HK-2 (cell line): ENCODE measurements around the gene RANBP17.
"Not testable (repeated sequence)": the region's sequence is repeated elsewhere in the genome, so short reads cannot be mapped to it uniquely, and the experiment has no call there.

ENCODE experiments used
- DNase-seq: peaks from one replicate; pipeline ENCODE4 v3.0.0-alpha.2; 2018; ENCODE audit not compliant: unreplicated experiment

The RANBP17 gene

DNA sequence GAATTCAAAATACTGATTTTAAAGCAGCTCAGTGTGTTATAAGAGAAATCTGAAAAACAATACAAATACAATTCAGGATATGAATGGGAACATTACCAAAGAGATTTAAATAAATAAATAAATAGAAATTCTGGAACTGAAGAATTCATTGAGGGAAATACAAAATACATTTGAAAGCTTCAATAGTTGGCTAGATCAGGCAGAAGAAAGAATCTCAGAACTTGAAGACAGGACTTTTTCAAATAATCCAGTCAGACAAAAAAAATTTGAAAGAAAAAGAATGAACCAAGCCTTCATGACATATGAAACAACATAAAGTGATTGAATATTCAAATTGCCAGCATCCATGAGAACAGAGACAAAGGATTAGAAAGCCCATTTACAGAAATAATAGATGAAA, 387.6 kb downstream of the RANBP17 start:
- no peak for DNase-seq

DNA sequence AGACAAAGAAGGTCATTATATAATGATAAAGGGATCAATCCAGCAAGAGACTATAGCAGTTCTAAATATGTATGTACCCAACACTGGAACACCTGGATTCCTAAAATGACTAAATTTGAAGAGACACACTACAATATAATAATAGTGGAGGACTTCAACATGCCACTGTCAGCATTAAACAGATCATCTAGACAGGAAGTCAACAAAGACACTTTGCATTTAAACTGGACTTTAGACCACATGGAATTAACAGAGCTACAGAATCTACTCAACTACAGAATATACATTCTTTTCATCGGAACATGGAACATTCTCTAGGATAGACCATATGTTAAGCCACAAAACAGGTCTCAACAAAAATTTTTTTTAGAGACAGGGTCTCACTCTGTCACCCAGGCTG, 388.9 kb downstream of the RANBP17 start:
- no peak for DNase-seq

DNA sequence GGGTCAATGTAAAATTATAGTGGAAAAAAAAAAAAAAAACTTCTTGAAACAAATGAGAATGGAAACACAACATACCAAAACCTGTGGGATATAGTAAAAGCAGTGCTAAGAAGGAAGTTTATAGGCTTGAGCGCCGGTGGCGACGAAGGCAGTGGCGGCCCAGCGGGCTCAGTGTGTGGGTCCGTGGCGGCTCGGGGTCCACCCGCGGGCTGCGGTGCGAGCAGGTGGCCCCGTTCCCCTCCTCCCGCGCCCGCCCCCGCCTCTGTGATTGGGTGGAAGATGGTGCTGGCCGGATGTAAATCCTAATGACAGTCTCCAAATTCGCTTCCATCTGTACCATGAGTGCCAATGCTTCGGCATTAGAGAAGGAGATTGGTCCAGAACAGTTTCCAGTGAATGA, 389.7 kb downstream of the RANBP17 start:
- no peak for DNase-seq

DNA sequence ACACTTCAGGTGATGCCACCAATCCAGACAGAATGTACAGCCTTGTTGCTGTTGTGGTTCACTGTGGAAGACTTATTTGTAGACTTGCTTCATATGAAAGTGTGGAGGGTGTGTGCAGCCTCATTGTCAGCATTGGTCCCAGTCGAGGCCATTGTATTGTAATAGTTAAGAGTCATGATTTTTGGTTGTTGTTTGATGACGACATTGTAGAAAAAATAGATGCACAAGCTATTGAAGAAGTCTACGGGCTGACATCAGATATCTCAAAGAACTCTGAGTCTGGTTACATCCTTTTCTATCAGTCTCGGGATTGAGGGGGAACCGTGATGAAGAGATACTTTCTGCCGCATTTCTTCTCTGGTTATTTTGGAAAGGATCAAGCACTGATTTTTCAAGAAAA, 390.9 kb downstream of the RANBP17 start:
- DNase-seq = no peak

DNA sequence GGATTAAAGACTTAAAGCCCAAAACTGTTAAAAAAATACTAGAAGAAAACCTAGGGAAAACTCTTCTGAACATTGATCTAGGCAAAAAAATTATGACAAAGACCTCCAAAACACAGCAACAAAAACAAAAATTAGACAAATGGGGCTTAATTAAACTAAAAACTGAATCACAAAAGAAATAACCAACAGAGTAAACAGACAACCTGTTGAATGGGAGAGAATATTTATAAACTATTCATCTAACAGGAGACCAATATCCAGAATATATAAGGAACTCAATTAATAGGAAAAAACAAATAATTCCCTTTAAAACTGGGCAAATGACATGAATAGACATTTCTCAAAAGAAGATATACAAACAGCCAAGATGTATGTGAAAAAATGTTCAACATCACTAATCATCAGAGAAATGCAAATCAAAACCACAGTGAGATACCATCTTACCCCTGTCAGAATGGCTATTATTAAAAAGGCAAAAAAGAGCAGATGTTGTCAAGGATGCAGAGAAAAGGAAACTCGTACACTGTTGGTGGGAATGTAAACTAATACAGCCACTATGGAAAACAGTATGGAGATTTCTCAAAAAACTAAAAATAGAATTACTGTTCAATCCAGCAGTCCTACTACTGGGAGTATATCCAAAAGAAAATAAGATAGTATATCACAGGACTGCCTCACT, 397.1 kb downstream of the RANBP17 start:
- no peak for DNase-seq

DNA sequence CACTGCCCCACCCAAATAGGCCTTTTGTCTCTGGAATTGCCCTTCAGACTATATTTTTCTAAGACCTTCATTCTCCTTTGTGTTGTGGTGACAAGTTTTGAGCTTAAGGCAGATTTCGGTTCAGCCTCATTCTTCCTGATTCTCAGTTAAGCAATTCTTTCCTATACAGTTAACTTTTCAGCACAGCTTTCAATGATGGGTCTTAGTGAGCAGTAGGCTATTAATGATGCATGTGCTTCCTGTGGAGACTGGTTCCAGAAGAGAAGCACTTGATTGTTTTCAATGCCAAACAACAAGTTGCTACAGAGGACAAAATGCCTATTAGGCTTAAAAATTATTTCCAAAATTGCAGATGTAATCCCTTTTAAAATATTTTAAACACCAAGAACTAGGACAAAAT, 399.5 kb downstream of the RANBP17 start:
- DNase-seq = no peak

DNA sequence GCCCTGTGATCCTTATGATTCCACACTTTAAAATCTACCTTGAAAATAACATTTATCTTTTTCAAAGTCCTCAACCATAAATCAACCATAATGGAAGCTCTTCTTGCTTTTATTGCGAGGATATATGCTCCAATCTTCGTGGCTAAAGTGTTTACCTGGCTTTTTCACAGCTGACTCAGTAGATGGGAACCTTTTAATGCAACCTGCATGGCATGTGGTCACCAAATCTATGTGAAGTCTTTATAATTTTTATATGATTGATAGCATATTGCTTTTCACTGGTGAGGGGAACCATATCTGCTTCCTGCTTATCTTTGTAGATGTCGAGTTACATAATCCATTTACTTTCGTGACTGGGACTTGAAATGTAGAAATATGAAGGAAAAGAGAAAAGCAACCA, 400.1 kb downstream of the RANBP17 start:
- no peak for DNase-seq

DNA sequence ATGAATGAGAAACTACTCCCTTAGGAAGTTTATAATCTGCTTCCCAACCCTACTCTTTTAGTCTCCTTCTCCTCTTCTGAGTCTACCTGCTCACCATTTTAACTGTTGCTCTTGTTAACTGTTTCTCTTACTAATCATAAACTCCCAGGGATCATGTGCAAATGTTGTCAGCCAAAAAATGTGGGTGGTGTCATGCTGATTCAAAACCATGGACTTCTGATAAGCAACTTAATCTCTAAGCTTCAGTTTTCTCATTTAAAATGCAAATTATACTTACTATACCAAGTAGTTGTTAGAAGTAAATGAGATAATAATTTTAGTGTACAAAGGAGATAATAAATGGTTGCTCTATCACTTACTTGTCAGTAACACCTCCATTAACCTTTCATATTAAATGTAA, 401.4 kb downstream of the RANBP17 start:
- DNase-seq = no peak

DNA sequence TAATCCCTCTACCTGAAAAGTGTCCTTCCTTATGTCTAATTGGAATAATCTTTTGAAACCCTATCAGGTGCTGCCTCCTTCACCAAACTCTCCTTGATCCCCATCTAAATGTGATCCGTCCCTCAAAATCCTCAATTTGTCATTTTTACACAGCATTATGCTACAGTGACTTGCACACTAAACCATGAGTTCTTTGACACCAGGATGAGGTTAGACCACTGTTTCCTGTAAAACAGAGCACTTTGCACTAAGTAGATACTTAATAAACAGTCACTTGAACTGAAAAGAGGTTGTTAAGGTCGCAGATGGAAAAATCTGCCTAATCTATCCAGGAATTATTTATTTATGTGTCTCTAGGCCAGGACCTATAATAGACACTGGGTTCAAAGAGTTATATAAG, 403.0 kb downstream of the RANBP17 start:
- DNase-seq = no peak

DNA sequence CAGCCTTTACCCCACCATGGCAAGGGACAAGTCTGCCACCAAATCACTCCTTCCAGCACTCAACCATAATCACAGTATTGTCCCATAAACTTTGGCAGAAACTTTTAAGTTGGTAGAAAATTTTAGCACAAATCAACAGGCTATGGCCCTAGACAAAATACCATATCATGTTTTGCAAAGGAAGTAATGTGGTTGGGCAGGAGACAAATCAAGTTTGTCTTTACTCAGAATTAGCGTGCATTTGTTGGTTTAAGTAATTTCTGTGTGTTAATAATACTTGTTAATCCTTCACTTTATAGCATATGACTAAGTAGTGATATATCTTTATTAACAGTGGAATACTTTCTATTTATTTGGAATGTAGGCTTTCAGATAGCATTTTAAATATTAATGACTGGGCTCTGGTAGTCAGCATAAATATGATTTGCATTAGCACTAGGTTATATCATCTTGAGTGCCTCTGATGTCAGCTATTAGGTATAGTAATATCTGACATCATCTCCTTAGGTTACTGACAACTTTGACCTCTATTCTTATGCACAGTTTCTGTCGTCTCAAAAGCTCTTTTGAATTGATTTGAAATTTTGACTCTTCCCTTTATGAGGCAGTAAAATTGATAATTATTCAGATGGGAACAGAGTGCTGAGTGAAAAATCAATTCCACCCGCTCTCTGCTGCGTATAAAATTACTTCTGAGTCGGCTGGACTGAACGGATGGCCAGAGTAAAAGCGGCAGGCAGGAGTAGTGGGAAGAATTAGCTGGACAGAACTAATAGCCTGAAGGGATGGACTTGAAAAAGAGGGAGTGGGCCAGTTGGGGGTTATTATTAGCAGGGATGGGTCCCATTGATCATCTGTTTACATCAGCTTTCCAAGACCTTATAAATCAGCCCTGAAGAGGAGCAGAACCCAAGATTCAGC, 407.1 kb downstream of the RANBP17 start:
- DNase-seq = no peak

DNA sequence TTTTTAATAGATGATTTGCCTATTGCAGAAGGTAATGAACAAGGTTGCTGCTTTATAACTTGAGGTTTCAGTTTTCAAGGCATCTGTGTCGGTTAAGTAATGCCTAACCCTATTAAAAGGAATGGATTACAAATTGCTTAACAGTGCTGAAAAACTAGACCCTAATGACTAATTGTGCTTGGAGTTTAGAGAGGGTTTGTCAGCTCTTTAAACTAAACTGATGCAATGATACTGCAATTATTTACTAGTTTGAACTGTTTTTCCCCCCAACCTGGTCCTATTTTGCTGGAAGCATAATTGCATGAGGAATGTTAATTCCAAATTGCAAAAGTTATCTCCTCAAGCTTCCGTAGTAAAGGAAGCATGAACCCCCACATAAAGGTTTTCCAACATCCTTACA, 407.9 kb downstream of the RANBP17 start:
- no peak for DNase-seq

DNA sequence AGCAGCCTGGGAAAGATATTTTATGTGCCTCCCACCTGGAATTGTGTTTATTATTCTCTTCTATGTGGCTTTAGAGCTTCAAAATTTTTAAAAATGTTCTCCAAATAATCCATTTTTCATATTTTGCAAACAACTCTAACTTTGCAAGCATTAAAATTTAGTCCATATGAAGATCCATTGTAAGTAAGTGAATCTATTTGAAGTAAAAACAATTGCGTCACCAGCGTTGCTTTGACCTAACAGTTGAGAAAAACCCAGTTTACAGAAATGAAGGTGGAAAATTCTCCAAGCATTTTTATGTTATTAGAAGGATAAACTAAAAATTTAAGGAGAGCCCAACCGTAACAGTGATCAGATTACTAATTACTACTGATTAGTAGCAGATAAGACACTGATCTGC, 408.3 kb downstream of the RANBP17 start:
- DNase-seq = no peak

DNA sequence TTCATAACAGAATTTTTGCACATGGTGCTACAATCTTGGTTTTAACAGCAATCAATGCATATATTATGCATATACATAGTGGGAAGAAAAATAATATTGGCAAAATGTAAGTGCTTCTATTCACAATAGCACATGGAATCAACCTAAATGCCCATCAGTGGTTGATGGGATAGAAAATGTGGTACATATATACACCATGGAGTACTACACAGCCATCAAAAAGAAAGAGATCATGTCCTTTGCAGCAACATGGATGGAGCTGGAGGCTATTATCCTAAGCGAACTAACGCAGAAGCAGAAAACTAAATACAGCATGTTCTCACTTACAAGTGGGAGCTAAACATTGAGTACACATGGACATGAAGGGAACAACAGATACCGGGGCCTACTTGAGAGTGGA, 410.0 kb downstream of the RANBP17 start:
- no peak for DNase-seq

DNA sequence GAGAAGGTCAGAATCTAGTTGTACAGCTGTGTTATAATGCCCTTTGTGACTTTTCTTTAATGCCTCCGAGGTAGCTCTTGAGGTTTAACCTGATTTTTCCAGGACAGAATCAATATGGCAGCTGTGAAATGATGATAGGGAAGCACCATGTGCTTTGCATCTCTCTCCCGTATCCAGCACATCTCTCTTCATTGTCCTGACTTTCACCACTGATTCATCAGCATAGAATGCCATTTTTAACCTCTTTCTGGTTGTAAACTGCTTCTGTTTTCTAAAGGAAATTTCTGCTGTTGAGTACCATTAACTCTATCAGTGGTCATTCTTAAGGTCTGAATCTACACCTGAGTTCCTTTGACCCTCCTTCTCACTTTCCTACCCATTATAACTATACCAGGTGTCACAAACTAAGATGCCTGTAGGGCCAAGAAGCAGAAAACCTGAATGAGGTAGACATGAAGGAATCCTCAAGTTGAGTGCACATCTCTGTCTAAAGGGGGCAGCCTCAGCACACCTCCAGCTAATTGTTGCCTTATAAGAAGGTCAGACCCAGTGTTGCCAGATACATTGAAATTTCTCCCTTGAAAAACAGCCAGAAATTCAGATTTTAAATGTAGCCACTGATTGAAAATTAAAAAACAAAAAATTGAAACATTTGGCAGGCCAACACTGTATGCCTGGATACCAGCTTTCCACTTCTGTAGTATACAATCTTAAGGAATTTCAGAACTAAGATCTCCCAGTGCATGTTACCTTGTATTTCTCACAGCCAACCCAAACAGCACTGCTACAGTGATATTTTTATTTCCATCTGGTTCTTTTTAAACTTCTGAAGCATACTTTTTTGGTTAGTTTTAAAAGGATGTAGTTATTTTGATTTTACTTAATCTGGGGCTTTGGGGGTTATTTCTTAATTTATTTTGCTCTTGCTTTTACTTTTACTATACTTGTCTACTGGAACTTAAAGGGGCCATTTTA, 411.5 kb downstream of the RANBP17 start:
- DNase-seq = no peak

DNA sequence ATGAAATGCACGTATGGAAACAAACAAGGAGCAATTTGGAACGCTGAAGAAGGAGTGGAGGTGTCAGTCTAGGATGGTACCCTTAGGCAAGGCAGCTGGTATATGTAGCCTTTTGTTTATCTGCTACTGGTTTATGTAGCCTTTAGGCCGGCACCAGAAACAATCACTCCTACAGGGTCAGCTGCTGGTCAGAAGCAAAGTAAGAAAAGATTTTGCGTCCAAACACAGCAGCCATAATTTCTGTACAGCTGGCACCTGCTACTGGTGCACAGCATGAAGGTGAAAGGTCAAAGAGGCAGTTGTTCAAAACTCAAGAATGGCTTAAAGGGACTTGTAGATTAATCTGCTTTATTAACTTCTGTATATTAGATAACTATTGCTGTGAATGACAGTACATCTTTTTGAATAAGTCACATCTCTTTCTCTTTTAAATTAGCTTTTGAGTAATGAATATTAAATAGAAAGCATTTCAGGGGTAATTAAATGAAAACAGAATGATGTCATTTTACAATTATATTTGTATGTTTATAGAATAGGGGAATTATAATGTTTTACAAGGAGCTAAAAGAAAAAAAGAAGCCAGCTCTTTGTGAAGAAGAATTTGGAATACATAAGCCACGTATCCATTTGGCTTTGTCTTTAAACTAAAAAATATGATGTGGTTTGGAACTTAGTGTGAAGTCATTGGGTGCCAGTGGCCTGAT, 414.2 kb downstream of the RANBP17 start:
- no peak for DNase-seq

DNA sequence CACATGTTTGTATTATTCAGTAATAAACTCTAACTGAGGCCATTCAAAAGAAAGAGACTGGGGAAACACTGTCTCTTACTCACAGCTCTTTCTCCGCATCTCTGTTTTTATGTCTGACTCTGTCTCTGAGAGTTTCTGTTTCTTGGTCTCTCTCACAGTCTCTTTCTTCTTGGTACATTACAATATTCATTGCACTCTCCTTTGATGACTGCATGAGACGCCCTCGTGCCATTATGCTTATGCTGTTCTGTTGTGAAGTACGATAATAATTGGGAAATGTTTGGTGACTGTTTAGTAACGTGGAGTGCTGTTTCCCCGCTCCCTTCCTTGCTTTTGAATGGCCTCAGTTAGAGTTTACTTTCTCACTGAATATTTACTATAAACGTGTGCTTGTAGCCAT, 421.9 kb downstream of the RANBP17 start:
- DNase-seq = no peak

DNA sequence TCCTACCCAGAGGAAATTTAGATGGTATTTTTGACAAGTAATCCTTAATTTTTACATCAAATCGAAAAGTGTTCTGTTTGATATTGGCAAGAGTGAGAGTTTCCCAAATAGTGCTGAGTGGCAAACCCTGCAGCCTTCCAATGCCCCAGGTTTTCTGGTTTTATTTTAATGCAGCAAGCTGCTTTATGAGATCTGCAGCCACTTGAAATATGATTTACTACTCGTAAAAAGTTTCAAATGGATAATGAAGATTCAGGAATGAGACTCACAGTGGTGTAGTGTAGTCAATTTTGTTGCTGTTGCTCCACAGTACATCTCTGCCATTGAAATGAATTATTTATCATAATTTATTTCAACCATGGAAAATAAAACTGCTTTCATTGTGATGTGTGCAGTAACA, 423.6 kb downstream of the RANBP17 start:
- DNase-seq = no peak

DNA sequence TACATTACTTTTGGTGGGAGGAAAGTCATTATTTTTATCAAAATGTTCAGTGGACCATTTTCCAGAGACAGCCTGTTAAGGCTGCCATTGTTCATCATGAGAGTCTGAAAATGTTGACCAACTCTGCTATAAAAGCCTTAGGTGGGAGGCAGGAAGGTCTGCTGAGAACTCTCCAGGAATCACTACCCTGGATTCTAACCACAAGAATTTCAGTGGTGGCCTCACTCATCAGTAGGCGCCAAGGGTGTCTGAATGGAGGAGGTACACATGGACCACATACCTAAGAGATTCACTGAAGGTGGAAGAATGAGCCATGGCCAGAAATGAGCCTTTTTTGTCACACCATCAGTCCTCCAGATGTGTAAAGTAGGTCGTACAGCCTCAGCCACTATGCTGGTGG, 426.2 kb downstream of the RANBP17 start:
- DNase-seq = no peak

DNA sequence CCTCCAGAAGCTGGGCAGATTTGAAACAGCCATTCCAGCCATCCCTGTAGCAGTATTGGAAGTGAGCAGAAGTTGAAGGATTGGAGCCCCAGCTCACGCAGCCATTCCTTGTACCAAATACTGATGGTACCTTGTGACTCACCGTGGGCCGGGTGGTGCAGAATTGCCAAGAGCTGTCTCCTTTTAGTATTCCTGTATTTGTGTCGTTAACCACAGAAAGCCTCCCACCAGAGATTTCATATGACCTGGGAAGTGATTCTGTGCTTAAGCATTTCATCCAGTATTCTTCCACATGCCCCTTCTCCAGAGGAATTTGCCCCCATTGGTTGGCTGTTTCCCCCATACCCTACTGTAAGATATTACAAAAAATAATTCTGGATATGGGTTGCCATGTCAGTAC, 429.6 kb downstream of the RANBP17 start:
- DNase-seq = no peak

DNA sequence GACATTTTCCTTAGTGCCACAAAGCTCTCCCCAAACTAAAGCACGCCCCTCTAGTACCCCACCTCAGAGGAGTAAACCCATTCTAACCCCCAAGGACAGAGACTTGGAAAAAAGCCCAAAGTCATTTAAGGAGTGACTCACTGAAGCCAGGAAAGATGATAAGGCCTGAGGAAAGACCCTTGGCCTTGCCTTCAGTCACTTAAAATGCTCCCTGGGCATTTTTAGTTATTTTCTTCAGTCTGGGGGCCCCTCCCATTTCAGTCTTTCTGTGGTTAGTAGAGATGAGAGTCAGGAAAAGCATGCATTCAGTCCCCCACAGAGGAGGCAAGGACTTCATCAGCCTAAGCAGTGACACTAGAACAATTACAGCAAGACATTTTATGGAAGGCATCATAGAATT, 433.5 kb downstream of the RANBP17 start:
- DNase-seq = no peak

DNA sequence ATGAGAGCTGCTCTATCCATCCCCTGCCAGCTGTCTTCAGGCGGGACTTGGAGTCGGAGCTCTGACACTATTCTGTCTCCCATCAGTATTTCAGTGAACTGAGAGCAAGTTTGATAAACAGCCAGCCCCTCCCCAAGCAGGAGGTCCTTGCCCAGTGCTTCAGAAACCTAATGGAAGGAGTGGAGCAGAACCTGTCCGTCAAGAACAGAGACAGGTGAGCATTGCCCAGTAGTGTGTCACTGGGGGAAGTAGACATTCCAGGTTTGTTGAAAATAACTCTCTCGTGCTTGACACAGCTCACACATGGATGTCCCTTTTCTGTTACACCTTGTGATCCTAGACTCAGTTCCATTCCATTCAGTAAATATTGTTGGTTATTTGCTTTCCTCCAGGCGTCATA, 434.0 kb downstream of the RANBP17 start:
- no peak for DNase-seq

DNA sequence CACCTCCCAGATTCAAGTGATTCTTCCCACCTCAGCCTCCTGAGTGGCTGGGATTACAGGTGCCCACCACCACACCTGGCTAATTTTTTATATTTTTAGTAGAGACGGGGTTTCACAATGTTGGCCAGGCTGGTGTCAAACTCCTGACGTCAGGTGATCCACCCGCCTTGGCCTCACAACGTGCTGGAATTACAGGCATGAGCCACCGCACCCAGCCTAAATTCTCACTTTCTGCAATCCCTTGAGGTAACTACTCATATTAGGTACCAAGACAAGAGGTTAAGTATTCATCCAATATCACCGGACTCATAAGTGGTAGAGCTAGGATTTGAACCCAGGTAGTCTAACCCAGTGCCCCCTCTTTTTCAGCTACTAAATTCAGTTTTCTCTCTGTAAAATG, 436.1 kb downstream of the RANBP17 start:
- DNase-seq = not testable (repeated sequence)
